K562 (cell line): ENCODE results near the gene FGR.

Experiments
- CHD1 ChIP-seq: fragments of 200-600 bp; sonication (generic); IDR thresholded peaks from one replicate; pipeline ENCODE4 v1.6.1; 2012; ENCODE audit warnings: mild to moderate bottlenecking, moderate library complexity, low read length, inconsistent platforms
- ERF ChIP-seq: fragments of 450-650 bp; formaldehyde crosslinking; IDR thresholded peaks from 2 replicates; pipeline ENCODE4 v1.4.0; 2020; ENCODE audit warnings: mild to moderate bottlenecking, mixed read lengths
- POLR2A ChIP-seq: fragments of 450-650 bp; conservative IDR thresholded peaks from 2 replicates; pipeline ENCODE4 v1.6.1; 2016
- ZNF134 ChIP-seq: fragments of 250-450 bp; sonication (Bioruptor Pico); conservative IDR thresholded peaks from 2 replicates; pipeline ENCODE4 v1.4.0; 2020
- ZNF57 ChIP-seq: fragments of 450-650 bp; formaldehyde crosslinking; IDR thresholded peaks from 2 replicates; pipeline ENCODE4 v1.4.0; 2020; ENCODE audit warnings: mild to moderate bottlenecking, moderate library complexity
- TF ChIP-seq, protein P1 (sequence below): fragments of 450-650 bp; IDR thresholded peaks from 2 replicates; pipeline ENCODE4 v1.6.1; 2018; ENCODE audit not compliant: partially characterized antibody
- TF ChIP-seq, protein P2 (sequence below): fragments of 250-450 bp; sonication (Bioruptor Pico); IDR thresholded peaks from 2 replicates; pipeline ENCODE4 v1.4.0; 2020; ENCODE audit warnings: mild to moderate bottlenecking, moderate library complexity
- TF ChIP-seq, protein P3 (sequence below): fragments of 450-650 bp; IDR thresholded peaks from 2 replicates; pipeline ENCODE4 v1.6.1; 2016; ENCODE audit warnings: missing biosample characterization, missing genetic modification characterization

DNA sequence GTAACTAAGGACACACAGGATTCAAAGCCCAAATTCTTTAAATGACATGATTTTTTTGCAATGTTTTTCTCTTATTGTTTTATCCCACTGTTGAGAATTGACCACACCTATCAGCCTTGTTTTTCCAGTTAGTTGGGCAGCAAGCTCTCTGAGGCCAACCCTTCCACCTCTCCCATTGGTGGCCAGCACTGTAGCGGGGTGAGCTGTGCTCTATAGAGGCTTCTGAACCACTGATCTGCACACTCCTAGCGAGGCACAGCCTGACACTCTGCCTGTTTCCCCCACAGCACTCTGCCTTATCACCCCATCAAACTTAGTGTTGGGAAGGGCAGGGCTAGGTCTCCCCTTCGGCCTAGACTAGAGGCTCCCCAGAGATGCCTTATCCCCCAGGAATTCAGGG is 50.5 kb downstream of the FGR start:
- no peak for TF ChIP-seq ZNF134 (CRISPR knock-in tag)
- TF ChIP-seq, protein P1, sequence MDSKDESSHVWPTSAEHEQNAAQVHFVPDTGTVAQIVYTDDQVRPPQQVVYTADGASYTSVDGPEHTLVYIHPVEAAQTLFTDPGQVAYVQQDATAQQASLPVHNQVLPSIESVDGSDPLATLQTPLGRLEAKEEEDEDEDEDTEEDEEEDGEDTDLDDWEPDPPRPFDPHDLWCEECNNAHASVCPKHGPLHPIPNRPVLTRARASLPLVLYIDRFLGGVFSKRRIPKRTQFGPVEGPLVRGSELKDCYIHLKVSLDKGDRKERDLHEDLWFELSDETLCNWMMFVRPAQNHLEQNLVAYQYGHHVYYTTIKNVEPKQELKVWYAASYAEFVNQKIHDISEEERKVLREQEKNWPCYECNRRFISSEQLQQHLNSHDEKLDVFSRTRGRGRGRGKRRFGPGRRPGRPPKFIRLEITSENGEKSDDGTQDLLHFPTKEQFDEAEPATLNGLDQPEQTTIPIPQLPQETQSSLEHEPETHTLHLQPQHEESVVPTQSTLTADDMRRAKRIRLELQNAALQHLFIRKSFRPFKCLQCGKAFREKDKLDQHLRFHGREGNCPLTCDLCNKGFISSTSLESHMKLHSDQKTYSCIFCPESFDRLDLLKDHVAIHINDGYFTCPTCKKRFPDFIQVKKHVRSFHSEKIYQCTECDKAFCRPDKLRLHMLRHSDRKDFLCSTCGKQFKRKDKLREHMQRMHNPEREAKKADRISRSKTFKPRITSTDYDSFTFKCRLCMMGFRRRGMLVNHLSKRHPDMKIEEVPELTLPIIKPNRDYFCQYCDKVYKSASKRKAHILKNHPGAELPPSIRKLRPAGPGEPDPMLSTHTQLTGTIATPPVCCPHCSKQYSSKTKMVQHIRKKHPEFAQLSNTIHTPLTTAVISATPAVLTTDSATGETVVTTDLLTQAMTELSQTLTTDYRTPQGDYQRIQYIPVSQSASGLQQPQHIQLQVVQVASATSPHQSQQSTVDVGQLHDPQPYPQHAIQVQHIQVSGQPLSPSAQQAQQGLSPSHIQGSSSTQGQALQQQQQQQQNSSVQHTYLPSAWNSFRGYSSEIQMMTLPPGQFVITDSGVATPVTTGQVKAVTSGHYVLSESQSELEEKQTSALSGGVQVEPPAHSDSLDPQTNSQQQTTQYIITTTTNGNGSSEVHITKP = no peak
- no peak for TF ChIP-seq CHD1
- no peak for TF ChIP-seq ZNF57 (CRISPR knock-in tag)
- no peak for TF ChIP-seq ERF
- TF ChIP-seq, protein P2, sequence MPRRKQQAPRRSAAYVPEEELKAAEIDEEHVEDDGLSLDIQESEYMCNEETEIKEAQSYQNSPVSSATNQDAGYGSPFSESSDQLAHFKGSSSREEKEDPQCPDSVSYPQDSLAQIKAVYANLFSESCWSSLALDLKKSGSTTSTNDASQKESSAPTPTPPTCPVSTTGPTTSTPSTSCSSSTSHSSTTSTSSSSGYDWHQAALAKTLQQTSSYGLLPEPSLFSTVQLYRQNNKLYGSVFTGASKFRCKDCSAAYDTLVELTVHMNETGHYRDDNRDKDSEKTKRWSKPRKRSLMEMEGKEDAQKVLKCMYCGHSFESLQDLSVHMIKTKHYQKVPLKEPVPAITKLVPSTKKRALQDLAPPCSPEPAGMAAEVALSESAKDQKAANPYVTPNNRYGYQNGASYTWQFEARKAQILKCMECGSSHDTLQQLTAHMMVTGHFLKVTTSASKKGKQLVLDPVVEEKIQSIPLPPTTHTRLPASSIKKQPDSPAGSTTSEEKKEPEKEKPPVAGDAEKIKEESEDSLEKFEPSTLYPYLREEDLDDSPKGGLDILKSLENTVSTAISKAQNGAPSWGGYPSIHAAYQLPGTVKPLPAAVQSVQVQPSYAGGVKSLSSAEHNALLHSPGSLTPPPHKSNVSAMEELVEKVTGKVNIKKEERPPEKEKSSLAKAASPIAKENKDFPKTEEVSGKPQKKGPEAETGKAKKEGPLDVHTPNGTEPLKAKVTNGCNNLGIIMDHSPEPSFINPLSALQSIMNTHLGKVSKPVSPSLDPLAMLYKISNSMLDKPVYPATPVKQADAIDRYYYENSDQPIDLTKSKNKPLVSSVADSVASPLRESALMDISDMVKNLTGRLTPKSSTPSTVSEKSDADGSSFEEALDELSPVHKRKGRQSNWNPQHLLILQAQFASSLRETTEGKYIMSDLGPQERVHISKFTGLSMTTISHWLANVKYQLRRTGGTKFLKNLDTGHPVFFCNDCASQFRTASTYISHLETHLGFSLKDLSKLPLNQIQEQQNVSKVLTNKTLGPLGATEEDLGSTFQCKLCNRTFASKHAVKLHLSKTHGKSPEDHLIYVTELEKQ (CRISPR knock-in tag) = no peak
- TF ChIP-seq POLR2A = no peak
- TF ChIP-seq, protein P3, sequence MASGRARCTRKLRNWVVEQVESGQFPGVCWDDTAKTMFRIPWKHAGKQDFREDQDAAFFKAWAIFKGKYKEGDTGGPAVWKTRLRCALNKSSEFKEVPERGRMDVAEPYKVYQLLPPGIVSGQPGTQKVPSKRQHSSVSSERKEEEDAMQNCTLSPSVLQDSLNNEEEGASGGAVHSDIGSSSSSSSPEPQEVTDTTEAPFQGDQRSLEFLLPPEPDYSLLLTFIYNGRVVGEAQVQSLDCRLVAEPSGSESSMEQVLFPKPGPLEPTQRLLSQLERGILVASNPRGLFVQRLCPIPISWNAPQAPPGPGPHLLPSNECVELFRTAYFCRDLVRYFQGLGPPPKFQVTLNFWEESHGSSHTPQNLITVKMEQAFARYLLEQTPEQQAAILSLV (tag) = no peak
